ENCODE results near the gene TNFAIP8L1.

TNFAIP8L1 gene

DNA sequence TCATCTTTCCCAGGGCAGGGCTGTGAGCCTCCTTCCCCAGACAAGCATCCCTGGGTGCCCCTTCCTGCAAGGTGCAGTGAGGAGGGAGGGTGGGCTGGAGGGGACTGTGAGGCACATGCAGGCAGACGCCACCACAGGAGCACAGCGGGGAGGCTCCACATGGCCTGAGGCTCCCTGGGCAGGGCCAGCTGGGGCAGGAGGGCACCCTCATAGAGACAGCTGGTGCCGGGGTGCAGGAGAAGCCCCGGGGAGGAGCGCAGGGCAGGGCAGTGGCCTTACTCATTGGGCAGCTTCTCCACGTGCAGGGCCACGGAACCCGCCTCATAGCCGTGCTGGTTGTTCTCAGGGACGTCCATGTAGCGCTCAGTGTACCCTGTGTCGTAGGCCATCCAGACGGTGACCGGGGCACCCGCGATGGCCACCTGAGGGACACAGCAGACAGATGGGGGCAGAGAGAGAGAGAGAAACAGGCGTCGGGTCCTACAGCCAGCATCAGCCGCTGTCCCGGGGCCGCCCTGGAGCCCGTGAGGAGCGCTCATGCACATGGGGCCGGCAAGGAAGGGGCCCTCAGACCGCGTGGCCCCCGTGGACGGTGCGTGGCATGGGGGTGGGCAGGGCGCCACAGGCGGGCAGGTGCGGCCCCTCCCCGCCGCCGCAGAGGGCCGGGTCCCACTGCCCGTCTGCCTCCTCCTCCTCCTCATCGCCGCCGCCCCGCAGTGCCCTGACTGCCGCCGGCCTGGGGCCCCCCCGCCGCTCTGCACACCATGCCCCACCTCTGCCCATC, 43.3 kb downstream of the TNFAIP8L1 start:
- no peak for DNase-seq

DNA sequence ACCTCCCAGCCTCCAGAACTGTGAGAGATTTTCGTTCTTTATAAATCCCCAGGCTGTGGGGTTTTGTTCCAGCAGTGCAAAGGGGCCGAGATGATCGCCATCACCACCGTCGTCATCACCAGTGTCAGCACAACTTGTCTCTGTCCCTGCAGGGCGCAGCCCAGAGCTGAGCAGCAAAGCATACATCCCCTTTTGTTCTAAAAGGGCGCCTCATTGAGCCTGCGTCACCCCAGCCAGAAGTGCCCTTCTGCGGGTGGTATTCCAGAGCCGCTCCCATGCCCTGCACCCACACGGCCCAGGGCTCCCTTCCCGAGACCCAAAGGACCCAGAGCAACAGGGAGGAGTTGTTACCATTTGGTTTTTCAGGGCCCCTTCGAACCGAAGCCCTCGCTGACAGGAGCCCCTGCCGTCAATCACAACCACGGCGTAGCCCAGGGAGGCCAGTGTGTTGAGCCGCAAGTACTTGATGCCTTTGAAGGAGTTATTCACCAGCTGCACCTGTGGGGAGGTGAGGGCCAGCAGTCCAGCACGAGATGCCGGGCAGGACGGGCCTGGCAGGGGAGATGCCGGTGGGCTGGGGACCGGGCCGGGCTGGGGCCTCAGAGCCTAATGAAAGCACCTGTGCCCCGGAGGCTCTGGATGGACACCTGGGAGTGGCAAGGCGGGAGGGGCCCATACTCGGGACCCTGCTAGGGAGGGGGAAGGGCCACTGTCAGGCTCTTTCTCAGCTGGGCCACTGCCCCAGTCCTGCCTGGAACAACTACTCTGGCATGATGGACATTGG, 45.2 kb downstream of the TNFAIP8L1 start:
- DNase-seq, result no peak

DNA sequence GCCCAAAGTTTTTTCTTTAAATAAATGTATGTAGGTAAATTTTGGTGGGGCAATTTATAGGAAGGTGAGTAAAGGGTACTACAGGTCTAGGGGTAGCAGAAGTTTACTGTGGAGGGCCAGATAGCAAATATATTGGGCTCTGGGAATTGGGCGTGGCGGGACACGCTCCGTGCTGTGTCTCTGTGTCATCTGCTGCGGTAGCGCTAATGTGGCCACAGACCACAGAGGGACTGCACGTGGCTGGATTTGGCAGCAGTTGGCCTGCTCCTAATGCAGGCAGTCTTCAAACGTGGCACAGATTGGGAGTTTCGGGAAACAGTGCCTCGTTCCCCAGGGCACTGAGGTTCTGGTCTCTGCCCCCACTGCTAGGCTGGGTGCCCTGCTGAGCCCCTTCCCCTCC, 47.4 kb downstream of the TNFAIP8L1 start:
- DNase-seq, result no peak

DNA sequence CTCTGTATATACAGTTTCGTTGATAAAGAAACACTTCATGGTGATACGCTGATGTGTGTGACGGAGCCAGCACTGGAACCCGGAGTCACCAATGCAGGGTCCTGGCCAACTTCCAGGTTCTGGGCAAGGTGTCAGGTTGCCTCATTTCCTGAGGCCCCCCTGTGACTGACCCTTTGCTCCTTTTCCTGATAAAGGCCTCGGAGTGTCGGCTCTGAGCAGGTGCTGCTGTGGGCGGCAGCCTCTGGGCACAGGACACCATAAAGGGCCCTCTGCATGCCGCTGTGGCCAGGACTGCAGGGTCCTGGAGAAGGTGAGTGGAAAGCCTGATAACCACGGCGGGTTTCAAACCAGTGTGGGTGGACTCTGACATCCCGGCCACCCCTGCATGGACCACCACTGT, 48.1 kb downstream of the TNFAIP8L1 start:
- no peak for DNase-seq

DNA sequence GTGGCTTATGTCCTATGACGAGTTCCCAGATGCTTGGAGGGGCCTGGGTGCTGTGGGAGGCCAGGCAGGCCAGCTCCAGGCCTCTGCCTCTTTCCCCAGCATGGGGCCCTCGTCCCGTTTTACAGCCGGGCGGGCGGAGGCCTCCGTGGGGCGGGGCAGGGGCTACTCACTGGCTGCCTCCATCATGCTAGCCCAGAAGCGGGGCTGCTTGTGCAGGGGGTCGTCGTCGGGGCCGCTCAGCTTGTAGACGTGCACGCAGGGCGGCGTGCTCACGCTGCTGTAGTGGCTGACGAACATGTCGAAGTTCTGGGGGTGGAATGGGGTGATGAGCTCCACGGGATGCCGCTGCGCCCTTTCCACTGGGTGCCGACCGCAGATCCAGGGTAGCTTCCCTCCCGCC, 49.3 kb downstream of the TNFAIP8L1 start:
- no peak for DNase-seq

DNA sequence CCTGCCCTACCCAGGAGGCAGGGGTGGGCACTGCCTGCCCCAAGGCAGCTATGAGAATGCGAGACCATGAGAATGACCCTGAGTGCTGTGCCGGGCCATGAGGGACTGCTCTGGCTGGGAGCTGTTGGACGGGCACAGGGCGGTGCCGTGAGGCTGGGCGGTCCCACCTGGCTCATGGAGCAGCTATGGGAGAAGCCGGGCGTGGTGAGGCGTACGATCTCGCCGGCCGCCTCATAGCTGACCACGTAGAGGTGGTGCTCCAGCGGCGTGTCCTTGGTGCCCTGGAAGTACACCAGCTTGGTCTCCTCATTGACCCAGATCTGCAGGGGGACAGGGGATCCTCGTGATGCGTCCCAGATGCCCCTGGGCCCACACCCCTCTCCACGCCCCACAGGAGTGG, 50.1 kb downstream of the TNFAIP8L1 start:
- no peak for DNase-seq

DNA sequence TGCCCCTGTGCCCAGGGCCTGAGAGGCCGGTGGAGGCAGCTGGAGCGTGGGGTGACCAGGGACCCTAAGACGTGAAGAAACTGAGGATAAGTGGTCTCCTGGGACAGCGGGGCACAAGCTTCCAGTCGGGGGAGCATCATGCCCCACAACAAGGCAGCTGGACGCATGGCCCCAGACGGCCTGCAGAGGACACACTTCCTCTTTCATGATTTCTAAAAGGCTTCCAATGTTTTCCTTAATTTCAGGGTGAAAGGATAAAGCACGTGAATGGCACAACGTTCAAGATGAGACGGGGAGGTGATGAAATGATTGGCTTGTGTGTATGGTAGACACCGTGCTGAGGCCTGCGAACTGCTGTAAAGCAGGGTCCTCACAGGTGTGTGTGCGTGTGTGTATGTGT, 51.0 kb downstream of the TNFAIP8L1 start:
- DNase-seq, result no peak

DNA sequence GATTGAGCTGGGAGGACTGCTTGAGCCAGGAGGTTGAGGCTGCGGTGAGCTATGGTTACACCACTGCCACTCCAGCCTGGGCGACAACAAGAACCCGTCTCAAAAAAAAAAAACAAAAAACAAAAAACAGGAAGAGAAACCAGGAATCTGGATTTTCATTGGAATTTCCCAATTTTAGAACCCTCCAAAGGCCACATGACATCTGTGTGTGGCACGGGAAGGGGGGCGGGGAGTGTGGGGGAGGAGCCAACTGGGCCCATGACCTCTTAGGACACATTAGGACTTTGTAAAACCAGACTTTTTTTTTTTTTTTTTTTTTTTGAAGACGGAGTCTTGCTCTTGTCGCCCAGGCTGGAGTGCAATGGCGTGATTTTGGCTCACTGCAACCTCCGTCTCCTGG, 52.1 kb downstream of the TNFAIP8L1 start:
- no peak for DNase-seq

DNA sequence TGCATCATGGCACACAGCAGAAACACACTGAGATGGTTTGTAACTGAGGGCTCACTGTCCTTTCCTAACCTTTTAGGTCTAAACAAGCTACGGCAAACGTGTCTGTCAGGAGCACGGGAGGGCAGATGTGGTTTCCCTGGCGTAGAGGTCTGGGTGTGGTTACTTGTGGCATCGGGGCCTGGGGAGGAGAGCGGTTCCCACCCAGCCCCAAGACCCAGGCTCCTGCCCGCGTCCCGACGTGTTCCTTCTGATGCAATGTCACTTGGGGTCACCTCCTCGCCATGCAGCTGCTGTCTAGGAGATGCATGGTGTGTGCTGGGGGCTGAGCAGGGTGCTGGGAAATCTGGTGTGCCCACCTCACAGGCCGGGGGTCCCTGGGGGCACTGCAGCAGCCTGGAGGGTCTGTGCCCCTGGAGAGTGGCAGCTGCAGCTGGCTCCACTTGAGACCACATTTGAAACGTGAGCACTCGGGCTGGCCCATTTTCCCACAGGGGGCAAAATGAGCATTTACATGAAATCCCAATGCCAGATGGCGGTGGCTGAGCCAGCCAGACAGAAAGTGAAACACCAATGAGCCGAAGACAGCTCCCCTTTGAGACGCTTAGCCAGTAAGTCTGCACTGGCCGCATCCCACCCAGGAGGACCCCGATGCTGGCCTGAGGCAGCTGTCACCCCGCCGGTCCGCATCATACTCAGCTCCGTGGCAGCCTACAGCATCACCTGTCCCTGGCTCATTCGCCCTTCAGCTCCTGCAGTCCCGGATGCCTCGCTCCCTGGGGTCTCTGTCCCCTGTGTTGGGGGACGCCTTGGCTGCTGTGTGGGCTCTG, 53.1 kb downstream of the TNFAIP8L1 start:
- DNase-seq, result no peak

DNA sequence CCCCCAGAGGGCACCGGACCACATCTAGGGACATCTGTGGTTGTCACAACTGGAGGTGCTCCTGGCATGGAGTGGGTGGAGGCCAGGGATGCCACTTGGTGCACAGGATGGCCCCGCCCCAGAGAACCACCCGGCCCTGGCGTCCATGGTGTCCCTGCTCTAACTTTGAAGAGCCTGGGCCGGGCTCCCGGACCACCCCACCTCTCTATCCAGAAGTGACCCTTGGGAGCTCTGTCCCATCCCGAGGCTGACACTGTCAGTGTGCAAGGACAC, 53.7 kb downstream of the TNFAIP8L1 start:
- DNase-seq, result no peak

DNA sequence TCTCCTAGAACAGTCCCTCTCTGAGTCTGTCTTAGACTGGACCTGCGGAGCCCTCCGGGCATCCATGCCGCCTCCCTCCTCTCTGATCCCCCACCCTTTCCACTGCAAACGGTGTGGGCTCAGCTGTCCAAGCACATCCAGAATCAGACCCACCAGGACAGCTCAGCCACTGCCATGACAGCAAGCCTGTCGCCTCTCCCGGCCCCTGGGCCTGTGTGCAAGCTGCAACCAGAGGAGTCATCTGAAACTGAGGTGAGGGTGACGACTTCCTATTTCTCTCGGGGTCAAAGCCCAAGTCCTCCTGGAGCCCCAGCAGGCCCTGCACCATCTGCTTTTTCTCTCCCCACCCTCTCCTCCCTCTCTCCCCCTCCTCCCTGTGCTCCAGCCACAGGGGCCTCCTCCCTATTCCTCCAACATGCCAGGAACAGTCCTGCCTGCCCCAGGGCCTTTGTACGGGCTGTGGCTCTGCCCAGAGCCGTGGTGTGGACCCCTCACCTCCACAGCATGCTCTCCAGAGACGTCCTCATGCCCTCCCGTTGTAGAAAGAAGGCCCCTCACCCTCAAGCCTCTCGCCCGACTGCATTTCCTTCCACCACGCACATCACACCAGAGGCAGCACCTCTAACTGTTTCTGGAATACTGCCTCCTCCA, 54.3 kb downstream of the TNFAIP8L1 start:
- DNase-seq, result no peak

DNA sequence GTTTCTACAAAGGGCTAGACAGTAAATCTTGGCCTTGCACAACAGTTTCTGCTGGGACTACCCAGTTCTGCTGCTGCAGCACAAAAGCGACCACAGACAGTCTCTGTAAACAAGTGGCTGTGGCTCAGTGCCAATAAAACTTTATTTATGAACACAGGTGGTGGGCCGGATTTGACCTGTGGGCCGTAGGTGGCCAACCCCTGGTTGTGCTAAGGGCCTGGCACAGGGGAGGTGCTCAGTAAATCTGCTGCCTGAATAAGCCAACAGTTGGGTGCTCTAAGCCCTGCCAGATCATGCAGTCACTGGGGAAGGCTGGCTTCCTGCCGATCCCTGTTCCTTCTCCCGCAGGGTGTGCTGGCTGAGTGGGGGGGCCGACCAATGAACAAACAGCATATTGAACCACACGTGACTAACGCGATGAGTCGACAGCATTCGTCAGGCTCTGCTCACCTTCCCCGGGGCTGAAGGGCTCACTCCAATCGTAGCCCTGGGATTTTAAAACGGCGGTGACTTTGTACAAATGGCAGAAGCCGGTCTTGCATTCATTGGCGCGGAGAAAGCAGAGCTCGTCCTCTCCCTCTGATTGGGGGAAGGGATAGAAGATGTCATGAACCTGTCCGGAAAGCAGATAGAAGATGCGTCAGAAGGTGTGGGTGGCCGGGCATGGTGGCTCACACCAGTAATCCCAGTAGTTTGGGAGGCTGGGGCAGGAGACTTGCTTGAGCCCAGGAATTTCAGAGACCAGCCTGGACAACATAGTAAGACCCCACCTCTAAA, 55.1 kb downstream of the TNFAIP8L1 start:
- no peak for DNase-seq

DNA sequence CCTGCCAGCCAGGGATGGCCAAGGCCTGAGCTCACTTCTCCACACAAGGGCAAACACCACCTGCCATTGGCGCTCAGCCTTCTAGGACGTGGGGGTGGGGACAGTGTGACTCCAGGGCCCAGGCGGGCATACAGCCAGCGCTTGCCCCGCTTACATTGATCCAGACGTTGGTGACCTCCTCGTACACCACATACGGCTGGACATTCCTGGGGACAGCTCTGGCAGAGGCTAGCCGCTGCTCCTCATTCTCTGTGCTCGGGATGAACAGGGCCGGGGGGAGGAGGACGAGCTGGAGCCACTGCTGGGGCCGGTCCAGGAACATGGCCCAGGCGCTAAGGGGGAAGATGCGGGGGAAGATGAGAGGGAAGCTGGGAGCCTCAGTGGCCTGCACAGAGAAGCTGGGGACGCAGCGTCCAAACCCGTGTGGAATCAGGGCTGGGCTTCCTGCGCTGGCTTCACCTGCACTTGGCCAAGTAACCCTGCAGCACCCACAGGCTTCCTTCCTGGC, 56.0 kb downstream of the TNFAIP8L1 start:
- DNase-seq, result no peak

DNA sequence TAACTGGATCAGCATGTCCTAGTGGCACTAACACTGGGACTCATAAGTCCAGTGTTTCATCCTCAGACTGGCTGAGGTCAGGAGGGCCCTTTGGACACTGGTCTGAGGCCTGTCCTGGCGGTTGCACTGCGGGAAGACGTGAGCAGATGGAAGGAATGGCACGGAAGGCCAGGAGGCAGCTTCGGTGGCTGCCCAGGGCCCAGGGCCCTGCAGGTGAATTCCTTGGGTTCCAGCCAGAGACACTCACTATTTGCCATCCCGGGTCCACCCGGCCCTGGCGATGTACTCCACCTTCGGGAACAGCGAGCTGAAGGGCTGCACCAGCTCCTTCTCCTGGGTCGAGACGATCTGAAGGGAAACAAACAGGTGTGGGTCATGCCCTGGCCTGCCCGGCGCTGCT, 58.0 kb downstream of the TNFAIP8L1 start:
- no peak for DNase-seq

DNA sequence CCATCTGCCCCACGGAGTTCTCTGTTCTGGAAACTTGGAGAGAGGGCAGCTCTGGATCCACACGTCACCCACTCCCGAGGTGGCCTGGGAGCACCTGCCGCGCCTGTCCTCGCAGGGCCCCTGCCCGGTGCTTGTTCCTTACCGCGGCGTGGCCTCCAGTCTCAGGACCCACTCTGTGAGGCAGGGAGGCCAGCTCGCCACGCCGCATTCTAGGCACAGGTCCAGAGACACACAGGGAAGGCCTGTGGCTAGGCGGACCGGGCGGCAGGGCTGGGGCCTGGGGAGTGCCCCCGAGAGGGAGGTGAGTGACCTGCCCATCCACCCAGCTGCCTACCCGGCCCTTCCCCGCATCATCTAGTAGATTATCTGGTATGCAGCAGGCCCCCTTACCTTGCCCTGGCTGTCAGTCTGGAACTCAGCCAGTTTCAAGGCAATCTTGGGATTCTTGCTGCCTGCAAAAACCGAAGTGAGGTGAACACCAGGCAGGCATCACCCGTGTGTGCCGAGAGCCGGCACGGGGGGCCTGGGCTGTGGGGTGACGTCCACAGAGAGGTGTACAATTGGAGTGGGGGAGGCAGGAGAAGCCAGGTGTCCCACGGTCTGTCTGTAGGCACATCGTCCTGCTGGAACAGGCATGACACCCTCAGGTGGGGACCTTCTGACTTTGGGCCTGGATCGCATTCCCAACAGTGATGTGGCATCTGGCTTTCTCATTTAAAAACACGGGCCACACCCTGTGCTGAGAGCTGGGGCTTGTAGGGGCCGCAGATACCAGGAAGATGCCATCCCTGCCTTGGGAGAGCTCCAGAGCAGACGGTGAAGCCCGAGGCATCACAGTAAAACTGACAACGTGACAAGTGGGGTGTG, 60.7 kb downstream of the TNFAIP8L1 start:
- DNase-seq, result no peak

DNA sequence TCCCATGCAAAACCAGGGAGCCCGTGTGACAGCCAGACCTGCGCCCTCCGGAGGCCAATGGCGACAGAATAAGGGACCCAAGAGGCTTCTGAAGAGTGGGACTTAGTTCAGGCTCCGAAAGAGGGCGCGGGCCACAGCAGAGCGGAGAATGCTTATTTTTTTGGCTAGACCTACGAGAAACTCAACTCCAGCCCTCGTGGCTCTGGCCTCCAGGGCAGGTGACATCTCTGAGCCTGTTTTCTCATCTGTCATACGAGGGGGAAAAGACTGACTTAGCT, 61.3 kb downstream of the TNFAIP8L1 start:
- DNase-seq, result no peak

DNA sequence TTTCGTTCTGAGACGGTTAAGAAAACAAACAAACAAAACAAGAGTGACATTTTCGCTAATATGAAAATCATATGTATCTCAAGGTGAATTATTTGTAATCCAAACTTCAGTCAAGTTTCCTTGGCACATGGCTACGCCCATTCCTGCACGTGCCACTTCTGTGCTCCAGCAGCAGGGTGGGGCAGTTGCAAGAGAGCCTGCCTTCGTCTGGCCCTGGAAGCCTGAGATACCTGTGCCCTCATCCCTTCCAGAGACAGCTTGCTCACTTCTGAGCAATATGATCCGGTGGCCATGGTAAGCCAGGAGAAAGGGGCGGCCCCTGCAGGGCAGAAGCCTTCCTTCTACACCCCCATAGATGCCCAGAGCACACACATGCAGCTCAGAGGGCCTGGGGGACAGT, 62.2 kb downstream of the TNFAIP8L1 start:
- DNase-seq, result no peak

DNA sequence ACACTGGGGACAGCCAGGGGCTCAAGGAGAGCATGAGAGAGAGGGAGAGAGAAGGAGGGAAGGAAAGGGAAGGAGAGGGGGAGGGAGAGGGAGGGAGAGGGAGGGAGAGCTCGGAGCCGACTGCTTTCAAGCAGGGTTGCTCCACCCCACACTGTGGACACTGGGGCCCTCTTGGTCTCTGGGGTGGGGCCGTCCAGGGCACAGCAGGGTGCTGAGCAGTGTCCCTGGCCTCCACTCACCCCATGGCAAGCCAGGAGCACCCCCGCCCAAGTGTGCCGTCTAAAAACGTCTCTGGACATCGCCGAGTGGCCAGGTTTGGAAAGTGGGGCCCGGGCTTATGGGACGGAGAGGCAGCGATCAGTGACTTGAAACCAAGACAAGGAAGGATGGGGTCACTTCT, 63.4 kb downstream of the TNFAIP8L1 start:
- DNase-seq, result no peak

DNA sequence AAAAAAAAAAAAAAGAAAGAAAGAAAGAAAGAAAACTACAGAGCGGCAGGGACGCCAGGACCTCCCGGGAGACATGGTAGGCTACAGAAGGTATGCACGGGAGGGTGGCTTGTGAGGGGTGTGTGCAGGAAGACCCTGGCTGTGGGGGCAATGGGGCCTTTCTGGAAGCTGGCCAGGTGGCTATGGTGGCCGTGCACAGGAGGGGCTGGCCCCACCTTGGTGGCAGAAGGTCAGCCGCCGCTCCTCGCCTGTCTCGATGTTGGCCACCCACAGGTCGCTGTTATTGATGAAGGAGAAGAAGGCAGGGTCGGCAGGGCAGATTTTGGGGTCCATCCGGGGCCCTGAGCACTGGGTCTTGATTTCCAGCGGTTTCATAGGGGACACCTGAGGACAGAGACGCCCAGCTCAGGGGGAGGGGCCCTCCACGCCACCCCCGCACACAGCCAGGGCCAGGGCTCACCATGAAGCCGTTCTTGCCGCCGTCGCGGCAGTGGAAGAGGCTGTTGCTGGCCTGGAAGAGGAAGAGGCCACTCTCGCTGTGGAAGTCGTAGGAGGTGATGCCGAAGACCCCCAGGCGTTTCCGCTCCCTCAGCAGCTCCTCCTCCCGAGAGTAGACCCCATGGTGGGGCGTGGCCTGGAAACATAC, 64.5 kb downstream of the TNFAIP8L1 start:
- DNase-seq, result no peak

DNA sequence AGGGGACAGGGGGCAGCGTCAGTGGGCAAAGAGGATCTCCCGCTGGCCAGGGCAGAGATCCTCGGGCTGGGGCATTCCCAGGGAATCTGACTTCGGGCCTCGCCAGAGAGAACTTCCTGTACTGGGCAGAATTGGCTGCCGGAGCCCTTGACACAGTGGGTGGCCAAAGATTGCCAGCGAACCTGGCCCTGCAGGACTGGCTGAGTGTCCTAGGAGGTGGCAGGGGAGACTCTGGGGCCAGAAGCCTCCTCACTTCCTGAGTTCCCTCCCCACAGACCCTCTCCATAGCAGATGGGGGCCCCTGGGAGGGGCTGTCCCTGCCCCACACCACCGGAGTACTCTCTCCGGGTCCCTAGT, 65.0 kb downstream of the TNFAIP8L1 start:
- DNase-seq, result no peak
